Liver (tissue), 9 donors: ENCODE measurements around the gene HEG1. TPM values are rescaled to one million over a fixed set of nuclear protein-coding genes. Genes with fewer than 3 reads are reported as not detected.

ENCODE experiments used
- DNase-seq: peaks from one replicate; pipeline ENCODE4 v3.0.0-alpha.2; 2017; ENCODE audit warnings: low spot score
- H3K27ac ChIP-seq, 2 donors: one replicate each; pipeline ENCODE4 v1.7.0; 2013; ENCODE audit warnings: inconsistent platforms in 2 of 2, low read length in 2 of 2, control low read depth in 1 of 2, low read depth in 1 of 2, mild to moderate bottlenecking in 1 of 2
- H3K27me3 ChIP-seq, 4 donors: one replicate each; pipeline versions ENCODE4 v1.6.1 to v1.7.0; 2013; ENCODE audit warnings: low read length in 3 of 4, inconsistent platforms in 1 of 4, mild to moderate bottlenecking in 1 of 4, moderate library complexity in 1 of 4; ENCODE audit not compliant: control insufficient read depth in 4 of 4, insufficient read depth in 4 of 4
- H3K36me3 ChIP-seq, 4 donors: one replicate each; pipeline versions ENCODE4 v1.6.1 to v1.7.0; 2013; ENCODE audit warnings: low read length in 3 of 4, mild to moderate bottlenecking in 3 of 4, low read depth in 1 of 4, moderate library complexity in 1 of 4; ENCODE audit not compliant: control insufficient read depth in 4 of 4, insufficient read depth in 3 of 4
- H3K4me1 ChIP-seq, 4 donors: one replicate each; pipeline versions ENCODE4 v1.6.1 to v1.7.0; 2013; ENCODE audit warnings: low read length in 3 of 4, mild to moderate bottlenecking in 3 of 4, moderate library complexity in 1 of 4; ENCODE audit not compliant: control insufficient read depth in 4 of 4, insufficient read depth in 4 of 4
- H3K4me3 ChIP-seq, 3 donors: one replicate each; pipeline versions ENCODE4 v1.6.1 to v1.7.0; 2013; ENCODE audit warnings: low read length in 3 of 3, control low read depth in 1 of 3, low read depth in 1 of 3, mild to moderate bottlenecking in 1 of 3
- H3K9ac ChIP-seq, 2 donors: one replicate each; pipeline ENCODE4 v1.7.0; 2013; ENCODE audit warnings: low read length in 2 of 2, mild to moderate bottlenecking in 2 of 2, moderate library complexity in 2 of 2, control low read depth in 1 of 2, low read depth in 1 of 2
- H3K9me3 ChIP-seq, 4 donors: one replicate each; pipeline versions ENCODE4 v1.6.1 to v1.7.0; 2013; ENCODE audit warnings: low read length in 3 of 4; ENCODE audit not compliant: control insufficient read depth in 4 of 4
- CTCF ChIP-seq: fragments of 150-350 bp; IDR thresholded peaks from 2 replicates; pipeline ENCODE4 v1.5.1; 2017; ENCODE audit warnings: improper control_type of control experiment, low read depth, low read length; ENCODE audit not compliant: missing input control
- EGR1 ChIP-seq, 2 donors: IDR thresholded peaks; 2 replicates each; pipeline ENCODE4 v1.6.1; 2016 to 2018; ENCODE audit warnings: antibody characterized with exemption in 2 of 2, low read depth in 2 of 2
- FOXA1 ChIP-seq: IDR thresholded peaks from 2 replicates; pipeline ENCODE4 v1.6.1; 2016; ENCODE audit warnings: antibody characterized with exemption
- FOXA2 ChIP-seq: IDR thresholded peaks from 2 replicates; pipeline ENCODE4 v1.6.1; 2016; ENCODE audit warnings: antibody characterized with exemption
- GABPA ChIP-seq, 2 donors: IDR thresholded peaks in 1 of 2; conservative IDR thresholded peaks in 1 of 2; 2 replicates each; pipeline ENCODE4 v1.6.1; 2016; ENCODE audit warnings: antibody characterized with exemption in 2 of 2, mild to moderate bottlenecking in 1 of 2, moderate library complexity in 1 of 2
- HNF4A ChIP-seq, 2 donors: conservative IDR thresholded peaks; 2 replicates each; pipeline ENCODE4 v1.6.1; 2016; ENCODE audit warnings: antibody characterized with exemption in 2 of 2, mild to moderate bottlenecking in 2 of 2
- HNF4G ChIP-seq: IDR thresholded peaks from 2 replicates; pipeline ENCODE4 v1.6.1; 2016; ENCODE audit warnings: antibody characterized with exemption
- JUND ChIP-seq, 2 donors: IDR thresholded peaks; 2 replicates each; pipeline ENCODE4 v1.6.1; 2016; ENCODE audit warnings: antibody characterized with exemption in 2 of 2
- MAX ChIP-seq: IDR thresholded peaks from 2 replicates; pipeline ENCODE4 v1.6.1; 2016; ENCODE audit warnings: antibody characterized with exemption
- NR2F2 ChIP-seq: IDR thresholded peaks from 2 replicates; pipeline ENCODE4 v1.6.1; 2016; ENCODE audit warnings: antibody characterized with exemption
- RAD21 ChIP-seq, 2 donors: IDR thresholded peaks; 2 replicates each; pipeline ENCODE4 v1.6.1; 2016; ENCODE audit warnings: antibody characterized with exemption in 2 of 2, mild to moderate bottlenecking in 2 of 2
- RXRA ChIP-seq, 2 donors: IDR thresholded peaks; 2 replicates each; pipeline ENCODE4 v1.6.1; 2017 to 2018; ENCODE audit warnings: antibody characterized with exemption in 2 of 2, mild to moderate bottlenecking in 1 of 2
- SP1 ChIP-seq: IDR thresholded peaks from 2 replicates; pipeline ENCODE4 v1.6.1; 2018; ENCODE audit warnings: antibody characterized with exemption, mild to moderate bottlenecking
- TAF1 ChIP-seq: conservative IDR thresholded peaks from 2 replicates; pipeline ENCODE4 v1.6.1; 2016; ENCODE audit warnings: antibody characterized with exemption, mild to moderate bottlenecking
- YY1 ChIP-seq: IDR thresholded peaks from 2 replicates; pipeline ENCODE4 v1.6.1; 2016; ENCODE audit warnings: antibody characterized with exemption, mild to moderate bottlenecking
- WGBS: extraction: QIAGEN DNeasy Blood & Tissue Kit; methylation state at CpG from one replicate; pipeline ENCODE4 v1.1.7; 2013; 5-methylcytosine and 5-hydroxymethylcytosine counted together
- polyA plus RNA-seq, 2 donors: library from polyadenylated mRNA; stranded (reverse) in 1 of 2; unstranded in 1 of 2; fragments of 200-250 nt in 1 of 2; fragments of >200 nt in 1 of 2; fragmentation: Nextera tagmentation in 1 of 2; extraction: Ambion mirVana in 1 of 2; gene quantifications; one replicate each; pipeline versions ENCODE4 v1.2.1 to v1.2.3, GENCODE V29; 2013 to 2015
- total RNA-seq, 2 donors: library from RNA; depleted of rRNA; stranded (reverse); fragments of >200 nt; gene quantifications; one replicate each; pipeline ENCODE4 v1.2.3, GENCODE V29; 2014
- TF ChIP-seq, protein P1 (sequence below): IDR thresholded peaks from 2 replicates; pipeline ENCODE4 v1.6.1; 2016; ENCODE audit warnings: antibody characterized with exemption
- TF ChIP-seq, protein P2 (sequence below): IDR thresholded peaks from 2 replicates; pipeline ENCODE4 v1.6.1; 2016; ENCODE audit warnings: antibody characterized with exemption, mild to moderate bottlenecking
- TF ChIP-seq, protein P3 (sequence below): IDR thresholded peaks from 2 replicates; pipeline ENCODE4 v1.6.1; 2016; ENCODE audit warnings: antibody characterized with exemption
- donor health status: healthy.
- donor health status: healthy.
- donor health status: healthy.
- donor health status: healthy.
- donor health status: healthy.

Gene HEG1
- total and polyA plus RNA-seq, 4 donors, result 1.4 to 16.0 (median 5.3) TPM

DNA sequence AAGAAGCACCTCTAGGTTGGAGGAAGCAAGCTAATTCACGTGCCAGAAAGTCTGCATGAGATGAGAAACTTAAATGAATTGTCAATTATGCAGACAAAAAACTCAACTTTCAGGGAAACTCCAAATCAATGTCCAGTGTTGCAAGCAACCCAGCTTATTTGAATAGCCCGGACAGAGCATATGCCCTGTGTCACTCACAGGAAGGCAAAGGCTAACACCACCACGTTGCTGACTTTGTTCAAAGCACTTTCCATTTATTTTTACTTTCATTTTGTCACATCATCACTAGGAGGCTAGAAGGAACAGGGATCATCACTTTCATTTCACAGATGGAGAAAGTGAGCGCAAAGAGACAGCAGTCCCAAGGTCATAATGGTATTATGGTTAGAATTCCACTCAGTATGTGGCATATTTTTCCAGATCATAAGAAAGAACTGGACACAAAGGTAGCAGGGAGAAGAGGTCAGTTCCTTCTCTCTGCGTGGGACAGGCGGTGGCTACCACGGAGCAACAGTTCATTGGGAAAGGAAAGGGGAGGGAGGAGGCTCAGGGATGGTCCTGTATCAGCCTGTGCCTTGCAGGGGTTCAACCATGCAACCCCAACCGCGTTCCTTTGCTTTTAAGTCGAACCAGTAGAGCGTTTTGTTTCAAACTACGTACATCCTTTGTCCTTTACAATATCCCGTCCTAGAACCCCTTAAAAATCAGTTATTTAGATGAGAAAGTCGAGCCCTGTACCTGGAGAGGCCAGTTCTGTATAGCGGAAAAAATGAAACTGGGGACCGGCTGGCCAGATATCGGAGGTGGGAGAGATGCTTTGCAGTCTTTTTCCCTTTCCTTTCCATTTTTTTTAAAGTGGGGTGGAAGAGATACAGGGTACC is 1.1 kb downstream of the HEG1 start:
- Histone ChIP-seq H3K4me3 (peak overlapping the region; percentile 50 to 80 (median 69)), H3K27me3 (no peaks in the 10 kb centered on the region), H3K9me3 (no peaks in the 10 kb centered on the region), H3K27ac (peak overlapping the region; percentile 78 to 84), H3K9ac (peak overlapping the region; percentile 82 to 84), H3K36me3 (no peaks in the 10 kb centered on the region), H3K4me1 (peaks cover 4 to 29% (median 21%) of the 10 kb centered on the region in 4 donors)
- TF ChIP-seq HNF4A (conservative IDR thresholded peaks at IDR 0.05) (peak; percentile 77 to 81), TAF1 (no peak), FOXA1 (peak; percentile 71), RAD21 (IDR thresholded peaks at IDR 0.05) (peak; percentile 44 to 68), RXRA (IDR thresholded peaks at IDR 0.05) (peak; percentile 47 to 78), SP1 (peak; percentile 83), CTCF (no peak), EGR1 (IDR thresholded peaks at IDR 0.05; ENCODE audit: low read depth in 2 of 2) (peak in 1 of 2 donors; percentile 14), YY1 (peak; percentile 64), FOXA2 (peak; percentile 61), JUND (IDR thresholded peaks at IDR 0.05) (peak in 1 of 2 donors; percentile 44), GABPA (IDR thresholded peaks at IDR 0.05 in 1 of 2, conservative IDR thresholded peaks at IDR 0.05 in 1 of 2) (no peak), MAX (peak; percentile 91), HNF4G (peak; percentile 12), NR2F2 (peak; percentile 36)
- TF ChIP-seq, protein P1, sequence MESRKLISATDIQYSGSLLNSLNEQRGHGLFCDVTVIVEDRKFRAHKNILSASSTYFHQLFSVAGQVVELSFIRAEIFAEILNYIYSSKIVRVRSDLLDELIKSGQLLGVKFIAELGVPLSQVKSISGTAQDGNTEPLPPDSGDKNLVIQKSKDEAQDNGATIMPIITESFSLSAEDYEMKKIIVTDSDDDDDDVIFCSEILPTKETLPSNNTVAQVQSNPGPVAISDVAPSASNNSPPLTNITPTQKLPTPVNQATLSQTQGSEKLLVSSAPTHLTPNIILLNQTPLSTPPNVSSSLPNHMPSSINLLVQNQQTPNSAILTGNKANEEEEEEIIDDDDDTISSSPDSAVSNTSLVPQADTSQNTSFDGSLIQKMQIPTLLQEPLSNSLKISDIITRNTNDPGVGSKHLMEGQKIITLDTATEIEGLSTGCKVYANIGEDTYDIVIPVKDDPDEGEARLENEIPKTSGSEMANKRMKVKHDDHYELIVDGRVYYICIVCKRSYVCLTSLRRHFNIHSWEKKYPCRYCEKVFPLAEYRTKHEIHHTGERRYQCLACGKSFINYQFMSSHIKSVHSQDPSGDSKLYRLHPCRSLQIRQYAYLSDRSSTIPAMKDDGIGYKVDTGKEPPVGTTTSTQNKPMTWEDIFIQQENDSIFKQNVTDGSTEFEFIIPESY, result peak; percentile 63
- TF ChIP-seq, protein P2, sequence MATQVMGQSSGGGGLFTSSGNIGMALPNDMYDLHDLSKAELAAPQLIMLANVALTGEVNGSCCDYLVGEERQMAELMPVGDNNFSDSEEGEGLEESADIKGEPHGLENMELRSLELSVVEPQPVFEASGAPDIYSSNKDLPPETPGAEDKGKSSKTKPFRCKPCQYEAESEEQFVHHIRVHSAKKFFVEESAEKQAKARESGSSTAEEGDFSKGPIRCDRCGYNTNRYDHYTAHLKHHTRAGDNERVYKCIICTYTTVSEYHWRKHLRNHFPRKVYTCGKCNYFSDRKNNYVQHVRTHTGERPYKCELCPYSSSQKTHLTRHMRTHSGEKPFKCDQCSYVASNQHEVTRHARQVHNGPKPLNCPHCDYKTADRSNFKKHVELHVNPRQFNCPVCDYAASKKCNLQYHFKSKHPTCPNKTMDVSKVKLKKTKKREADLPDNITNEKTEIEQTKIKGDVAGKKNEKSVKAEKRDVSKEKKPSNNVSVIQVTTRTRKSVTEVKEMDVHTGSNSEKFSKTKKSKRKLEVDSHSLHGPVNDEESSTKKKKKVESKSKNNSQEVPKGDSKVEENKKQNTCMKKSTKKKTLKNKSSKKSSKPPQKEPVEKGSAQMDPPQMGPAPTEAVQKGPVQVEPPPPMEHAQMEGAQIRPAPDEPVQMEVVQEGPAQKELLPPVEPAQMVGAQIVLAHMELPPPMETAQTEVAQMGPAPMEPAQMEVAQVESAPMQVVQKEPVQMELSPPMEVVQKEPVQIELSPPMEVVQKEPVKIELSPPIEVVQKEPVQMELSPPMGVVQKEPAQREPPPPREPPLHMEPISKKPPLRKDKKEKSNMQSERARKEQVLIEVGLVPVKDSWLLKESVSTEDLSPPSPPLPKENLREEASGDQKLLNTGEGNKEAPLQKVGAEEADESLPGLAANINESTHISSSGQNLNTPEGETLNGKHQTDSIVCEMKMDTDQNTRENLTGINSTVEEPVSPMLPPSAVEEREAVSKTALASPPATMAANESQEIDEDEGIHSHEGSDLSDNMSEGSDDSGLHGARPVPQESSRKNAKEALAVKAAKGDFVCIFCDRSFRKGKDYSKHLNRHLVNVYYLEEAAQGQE, result no peak
- TF ChIP-seq, protein P3, sequence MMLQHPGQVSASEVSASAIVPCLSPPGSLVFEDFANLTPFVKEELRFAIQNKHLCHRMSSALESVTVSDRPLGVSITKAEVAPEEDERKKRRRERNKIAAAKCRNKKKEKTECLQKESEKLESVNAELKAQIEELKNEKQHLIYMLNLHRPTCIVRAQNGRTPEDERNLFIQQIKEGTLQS, result no peak
- no peak for DNase-seq
- WGBS, result 2% methylated on average over 17 of the region's 17 CpGs
